HG03439 (cell line): Measurements from ENCODE around the gene FBF1.
"Not testable (repeated sequence)": the region's sequence is repeated elsewhere in the genome, so short reads cannot be mapped to it uniquely, and the experiment has no call there.

Experiments used
- ATAC-seq: cut with Tn5 transposase; IDR thresholded peaks from one replicate; pipeline ENCODE4 v1.9.1; 2021; ENCODE audit warnings: mild to moderate bottlenecking, moderate library complexity; ENCODE audit not compliant: unreplicated experiment

The FBF1 gene

DNA sequence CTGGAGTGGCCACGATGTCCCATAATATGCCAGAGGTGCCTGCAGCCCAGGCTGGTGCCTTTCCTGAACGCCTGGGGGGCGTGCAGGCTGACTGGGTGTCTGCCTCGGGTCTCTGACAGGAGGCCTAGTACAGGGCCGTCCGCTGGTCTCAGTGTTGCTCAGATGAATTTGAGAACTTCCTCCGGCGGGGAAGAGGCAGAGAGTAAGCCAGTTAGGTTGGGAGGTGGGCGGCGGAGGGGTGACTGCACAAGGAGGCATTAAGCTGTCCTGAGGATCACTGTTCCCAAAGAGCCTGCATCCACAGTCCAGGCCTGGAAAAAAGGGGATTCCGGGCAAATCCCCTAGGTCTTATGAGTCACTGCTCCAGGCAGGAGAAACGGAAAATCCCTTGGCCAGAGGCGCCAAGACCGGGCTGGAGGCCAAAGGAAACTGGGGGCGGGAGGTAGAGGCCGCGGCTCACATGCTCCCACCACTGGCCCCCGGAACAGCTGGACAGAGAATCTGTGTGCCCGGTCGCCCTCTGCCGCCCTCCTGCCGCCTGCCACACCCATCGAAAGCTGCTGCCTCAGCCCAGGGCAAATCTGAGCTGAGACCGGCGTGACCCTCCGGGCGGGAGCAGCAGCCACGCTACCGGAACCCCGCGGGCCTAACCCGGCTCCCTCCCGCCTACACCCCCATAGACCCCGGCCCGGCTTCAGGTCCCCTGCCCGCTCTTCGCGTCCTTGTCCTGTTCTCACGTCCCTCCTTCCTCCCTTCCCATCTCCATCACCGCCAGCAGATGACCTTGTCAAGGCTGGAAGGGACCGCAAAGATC is 63.7 kb downstream of the FBF1 start:
- no peak for ATAC-seq

DNA sequence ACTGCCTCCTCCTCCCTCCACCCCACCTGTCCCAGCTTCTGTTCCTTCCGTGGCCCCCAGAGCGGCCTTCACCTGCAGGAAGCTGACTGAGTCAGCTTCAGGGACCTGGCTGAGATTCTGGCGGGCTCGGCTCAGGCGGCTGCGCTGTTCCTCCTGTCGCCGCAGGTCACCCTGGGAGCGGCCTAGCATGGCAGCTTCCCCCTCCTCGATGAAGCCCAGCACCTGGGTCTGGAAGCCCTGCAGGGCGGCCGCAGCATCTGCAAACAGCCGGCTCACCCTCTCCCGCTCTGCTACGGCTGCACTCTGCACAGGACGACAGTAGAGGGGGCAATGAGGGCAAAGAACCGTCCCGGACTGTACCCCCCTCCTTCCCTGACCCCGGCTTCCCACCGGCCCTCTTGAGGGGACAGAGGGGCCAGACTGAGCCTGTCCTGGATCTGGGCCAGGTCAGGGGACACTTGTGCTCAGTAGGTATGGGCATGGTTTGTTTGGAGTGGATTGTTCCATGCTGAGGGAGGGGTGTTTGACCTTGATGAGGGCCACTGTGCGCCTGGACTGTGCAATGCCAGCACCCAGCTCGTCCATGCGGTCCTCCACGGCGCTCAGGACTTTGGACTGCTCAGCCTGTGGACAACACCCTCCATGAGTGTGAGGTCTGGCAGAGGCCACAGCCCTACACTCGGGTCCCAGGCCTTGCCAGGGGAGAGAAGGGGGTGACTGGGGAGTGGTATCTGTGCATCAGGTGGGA is 64.5 kb downstream of the FBF1 start:
- no peak for ATAC-seq

DNA sequence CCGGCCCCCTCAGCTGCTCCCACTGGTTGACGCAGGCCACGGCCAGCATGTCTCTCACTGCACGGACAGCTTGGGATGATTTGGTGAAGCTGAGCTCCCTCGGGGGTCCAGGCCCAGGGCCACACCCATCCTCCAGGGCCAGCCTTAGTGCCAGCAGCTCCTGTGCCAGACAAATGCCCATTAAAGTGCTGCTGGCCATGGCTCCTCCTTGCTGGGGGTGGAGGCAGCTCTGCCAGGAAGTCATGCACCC is 65.0 kb downstream of the FBF1 start:
- ATAC-seq, result no peak

DNA sequence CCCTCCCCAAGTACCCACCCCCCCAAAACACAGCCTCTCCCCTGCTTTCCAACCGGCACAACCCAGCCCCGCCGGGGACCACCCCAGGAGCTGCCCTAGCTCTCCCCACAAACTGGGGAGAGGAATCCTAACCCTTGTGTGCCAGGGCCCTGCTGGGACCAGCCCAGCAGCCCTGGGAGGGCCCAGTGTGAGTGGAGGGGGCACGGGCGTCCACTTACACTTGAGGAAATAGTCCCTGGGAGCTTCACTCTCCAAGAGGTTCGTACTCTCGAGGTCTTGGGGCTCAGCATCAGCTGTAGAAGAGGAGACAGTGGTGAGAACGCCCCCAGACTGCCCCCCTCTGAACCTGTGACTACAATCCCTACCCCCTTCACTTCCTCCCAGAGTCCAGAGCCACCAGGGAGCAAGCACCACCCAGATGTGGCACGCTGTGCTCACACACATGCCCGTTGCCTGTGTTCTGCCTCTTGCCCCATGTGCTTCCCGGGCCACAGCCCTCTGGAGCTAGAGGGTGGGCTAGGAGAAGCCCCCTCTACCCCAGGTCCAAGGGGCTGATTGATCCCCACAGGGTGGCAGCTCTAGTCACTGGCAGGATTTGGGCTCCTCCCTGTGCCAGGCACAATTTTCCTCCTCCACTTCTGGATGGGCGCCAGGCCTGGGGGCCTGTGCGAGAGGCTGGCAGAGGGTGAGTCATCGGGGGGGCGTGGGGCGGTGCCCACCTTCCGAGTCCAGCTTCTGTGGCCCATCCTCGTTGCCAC is 65.5 kb downstream of the FBF1 start:
- no peak for ATAC-seq

DNA sequence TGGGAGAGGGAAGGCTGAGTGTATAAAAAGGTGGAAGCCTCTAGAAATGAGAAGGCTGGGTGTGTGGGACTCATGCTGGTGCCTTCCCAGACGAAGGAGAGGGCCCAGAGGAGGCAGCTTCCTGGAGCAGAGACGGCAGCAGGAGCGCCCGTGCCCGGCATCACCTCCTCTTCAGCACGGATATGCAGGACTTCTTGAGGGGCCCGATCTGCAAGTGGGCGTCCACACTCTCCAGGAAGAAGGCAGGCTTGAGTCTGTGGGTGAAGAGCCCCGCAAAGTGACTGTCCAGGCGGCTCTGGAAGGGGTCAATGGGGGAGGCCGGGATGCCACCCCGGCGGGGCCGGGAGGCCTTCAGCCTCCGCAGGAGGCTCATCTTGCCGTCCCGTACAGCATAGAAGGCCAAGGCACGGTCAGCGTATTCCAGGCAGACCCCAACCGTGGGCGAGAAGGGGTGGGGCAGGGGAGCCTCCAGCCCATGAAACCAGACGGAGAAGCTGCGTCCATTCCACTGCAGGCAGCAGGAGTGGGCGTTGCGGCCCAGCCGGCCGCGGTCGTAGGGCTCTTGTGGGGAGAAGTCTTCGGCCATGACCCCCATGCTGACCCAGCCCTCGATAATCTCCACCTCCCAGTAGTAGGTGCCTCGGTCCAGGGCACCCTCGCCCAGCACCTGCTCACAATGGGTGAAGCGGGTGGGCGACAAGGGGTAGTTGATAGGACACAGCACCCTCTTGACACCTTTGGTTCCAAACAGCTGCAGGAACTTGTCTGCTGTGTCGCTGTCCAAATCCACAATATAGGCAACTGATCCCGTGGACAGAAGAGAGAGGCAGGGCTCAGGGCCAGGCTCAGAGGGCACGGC is 66.3 kb downstream of the FBF1 start:
- ATAC-seq, result no peak

DNA sequence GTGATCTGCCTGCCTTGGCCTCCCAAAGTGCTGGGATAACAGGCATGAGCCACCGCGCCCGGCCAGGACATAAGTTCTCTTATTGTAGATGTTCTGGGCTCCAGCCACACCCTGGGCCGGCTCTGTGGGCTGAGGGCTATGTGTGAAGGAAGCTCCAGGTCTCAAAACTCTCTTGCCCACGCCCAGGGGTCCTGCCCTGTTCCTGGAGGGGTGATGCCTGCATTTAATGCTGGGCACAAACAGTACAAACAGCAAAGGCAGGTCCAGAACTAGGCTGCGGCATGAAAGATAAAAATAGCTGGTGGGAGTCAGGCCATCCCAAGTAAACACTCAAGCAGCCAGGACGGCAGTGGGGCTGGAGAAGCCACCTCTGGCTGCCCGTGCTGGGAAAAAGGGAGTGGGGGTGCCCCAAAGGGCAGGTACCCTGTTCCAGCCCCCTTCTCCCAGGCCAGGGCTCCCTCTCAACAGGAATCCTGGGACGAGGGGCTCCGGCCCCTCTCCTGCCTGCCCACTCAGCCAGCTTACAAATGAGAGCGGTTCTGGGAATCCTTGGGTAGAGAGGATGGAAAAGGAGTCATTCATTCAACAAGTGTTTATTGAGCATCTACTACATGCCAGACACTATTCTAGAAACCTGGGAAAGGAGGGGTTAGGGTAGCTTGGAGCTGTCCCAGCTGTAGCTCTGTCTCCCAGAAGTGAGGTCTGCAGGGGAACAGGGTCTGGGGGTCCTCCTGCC is 67.1 kb downstream of the FBF1 start:
- no peak for ATAC-seq

DNA sequence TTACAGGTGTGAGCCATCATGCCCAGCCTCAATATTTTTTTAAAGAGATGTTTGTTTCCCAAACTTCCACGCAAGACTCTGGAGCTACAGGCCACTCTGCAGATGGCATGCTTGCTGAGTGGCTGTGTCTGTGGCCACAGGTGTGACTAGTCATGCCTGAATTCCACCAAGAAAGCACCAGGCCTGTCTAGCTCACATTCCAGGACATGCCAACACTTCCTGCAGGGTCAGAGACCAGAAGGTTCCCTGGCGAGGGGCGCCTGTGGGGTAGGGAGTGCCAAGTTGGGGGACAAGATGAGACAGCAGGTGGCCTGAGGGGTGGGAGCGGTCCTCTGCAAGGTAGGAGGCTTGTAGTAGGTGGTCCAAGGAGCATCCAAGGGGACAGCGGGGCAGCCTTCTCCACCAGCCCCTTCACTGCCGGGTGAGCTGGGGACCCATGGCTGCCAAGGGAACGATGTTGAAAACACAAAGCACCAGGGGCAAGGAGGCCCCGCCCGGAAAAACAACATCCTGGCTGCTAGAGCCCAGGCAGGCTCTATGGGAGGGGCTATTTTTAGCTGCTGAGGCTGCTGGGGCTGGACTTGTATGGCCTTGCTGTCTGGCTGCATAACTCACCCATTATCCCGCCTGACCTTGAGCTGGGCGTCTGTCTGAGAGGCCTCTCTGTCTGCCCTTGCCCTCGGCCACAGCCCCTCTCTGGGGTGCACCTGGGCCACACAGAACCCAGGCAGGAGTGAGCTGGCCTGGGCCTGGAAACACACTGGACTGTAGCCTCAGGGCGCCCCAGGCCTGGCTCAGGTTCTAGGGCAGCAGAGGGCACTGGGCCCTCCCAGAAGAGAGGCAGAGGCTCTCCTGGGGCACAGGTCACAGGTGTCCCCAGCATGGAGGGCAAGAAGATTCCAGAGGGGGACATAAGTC is 68.1 kb downstream of the FBF1 start:
- no peak for ATAC-seq

DNA sequence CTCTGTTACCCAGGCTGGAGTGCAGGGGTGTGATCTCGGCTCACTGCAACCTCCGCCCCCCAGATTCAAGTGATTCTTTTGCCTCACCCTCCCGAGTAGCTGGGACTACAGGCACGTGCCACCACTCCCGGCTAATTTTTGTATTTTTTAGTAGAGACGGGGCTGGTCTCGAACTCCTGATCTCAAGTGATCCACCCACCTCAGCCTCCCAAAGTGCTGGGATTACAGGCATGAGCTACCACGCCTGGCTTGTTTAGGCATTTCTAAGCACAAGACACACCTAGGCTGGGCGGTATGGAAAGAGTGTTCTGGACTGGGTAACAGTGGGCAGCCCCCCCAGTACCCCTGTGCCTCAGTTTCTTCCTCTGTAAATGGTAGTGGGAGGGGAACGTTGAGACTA is 70.6 kb downstream of the FBF1 start:
- ATAC-seq, result not testable (repeated sequence)

DNA sequence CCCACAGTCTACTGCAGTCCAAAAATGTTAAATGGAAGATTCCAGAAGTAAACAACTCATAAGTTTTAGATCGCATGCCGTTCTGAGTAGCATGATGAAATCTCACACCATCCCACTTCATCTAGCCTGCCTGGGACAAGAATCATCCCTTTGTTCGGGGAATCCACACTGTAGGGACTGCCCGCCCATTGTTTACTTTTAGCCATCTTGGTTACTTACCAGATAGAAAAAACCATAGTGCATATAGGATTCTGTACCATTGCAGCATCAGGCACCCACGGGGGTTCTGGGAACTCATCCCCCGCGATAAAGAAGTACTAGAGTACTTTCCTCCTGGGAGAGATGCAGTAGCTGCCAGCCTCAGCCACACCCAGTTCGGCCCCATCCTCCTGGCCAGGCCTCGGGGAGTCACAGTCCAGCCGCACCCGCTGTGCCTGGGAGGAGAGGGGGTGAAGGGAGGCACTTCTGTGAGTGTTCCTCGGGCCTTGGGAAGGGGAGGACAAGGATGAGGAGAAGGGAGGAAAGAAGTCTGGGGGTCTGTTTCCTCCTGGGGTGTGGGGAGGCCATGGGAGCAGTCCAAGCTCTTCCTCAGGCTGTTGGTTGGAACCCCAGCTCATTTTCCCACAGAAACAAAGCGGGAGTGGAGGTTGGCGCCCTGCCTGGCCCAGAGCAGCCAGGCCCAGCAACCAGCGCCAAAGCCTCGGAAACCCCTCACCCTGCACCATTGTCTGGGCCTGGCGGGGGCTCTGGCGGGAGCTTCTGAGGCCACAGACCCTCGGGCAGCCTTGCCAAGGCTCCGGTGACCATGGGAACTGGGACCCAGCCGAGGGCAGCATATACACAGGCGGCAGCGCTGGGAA is 71.3 kb downstream of the FBF1 start:
- no peak for ATAC-seq

DNA sequence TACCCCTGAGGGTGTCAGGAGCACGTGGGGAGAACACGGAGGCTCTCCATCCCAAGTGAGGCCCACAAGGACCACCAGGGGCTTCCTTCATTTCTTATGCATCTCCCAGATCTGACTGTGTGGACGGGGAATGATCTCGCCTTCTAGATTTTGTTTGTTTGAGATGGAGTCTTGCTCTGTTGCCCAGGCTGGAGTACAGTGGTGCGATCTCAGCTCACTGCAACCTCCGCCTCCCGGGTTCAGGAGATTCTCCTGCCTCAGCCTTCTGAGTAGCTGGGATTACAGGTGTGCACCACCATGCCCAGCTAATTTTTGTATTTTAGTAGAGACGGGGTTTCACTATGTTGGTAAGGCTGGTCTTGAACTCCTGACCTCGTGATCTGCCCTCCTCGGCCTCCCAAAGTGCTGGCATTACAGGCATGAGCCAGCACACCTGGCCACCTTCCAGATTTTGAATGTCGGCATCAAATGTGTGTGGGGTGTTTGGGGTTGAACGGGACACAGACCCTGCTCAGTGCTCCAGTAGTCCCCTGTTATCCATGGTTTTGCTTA is 72.0 kb downstream of the FBF1 start:
- not testable (repeated sequence) for ATAC-seq

DNA sequence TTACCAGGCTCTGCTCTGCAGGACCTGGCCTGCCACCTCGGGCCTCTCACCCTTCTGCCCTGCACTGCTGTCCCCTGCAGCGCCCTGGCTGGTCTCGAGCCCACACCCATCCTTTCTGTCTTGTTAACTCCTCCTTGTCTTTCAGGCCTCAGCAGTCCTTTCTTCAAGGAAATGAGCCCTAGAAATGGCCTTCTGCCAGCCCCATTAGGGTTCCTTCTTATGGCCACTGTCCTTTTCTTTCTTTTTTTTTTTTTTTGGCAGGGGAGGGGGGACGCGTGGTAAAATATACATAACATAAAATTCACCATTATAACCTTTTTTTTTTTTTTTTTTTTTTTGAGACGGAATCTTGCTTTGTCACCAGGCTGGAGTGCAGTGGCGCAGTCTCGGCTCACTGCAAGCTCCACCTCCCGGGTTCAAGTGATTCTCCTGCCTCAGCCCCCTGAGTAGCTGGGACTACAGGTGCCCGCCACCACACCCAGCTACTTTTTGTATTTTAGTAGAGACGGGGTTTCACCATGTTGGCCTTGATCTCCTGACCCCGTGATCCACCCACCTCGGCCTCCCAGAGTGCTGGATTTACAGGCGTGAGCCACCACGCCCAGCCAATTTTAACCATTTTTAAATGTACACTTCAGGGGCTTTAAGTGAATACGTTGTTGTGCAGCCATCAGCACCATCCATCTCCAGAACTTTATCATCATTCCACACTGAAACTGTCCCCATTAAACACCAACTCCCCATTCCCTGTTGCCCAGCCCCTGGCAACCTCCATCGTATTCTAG is 75.2 kb downstream of the FBF1 start:
- ATAC-seq, result not testable (repeated sequence)

DNA sequence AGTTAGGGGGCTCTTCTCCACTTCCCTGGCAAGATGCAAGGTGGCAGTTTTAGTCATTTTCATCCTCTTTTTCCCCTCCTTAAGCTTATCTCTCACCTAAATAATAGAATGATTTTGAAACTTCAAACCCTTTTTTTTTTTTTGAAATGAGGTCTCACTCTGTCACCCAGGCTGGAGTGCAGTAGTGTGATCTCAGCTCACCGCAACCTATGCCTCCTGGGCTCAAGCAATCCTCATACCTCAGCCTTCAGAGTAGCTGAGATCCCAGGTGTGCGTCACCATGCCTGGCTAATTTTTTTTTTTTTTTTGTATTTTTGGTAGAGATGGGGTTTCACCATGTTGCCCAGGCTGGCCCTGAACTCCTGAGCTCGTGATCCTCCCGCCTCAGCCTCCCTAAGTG is 76.0 kb downstream of the FBF1 start:
- peak; percentile 9 for ATAC-seq

DNA sequence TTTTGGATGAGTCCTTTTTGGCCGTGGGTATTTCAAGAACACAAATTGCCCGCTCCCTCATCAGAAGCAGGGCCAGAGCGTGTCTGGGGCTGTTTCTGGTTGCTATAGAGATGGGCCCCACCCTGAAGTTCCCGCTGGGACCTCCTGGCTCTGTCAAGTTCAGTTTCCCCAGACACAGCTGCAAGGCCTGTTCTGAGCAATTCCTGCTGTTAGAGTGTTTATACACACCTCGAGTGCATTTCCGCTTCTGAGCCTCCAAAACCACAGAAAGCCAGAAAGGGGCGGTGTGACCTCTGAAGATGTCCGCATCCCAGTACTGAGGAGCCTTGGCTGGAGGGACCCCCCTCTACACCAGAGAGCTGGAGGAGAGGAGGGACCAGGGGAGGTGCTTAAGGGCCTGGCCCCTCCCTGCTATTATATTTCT is 76.4 kb downstream of the FBF1 start:
- peak; percentile 60 for ATAC-seq

DNA sequence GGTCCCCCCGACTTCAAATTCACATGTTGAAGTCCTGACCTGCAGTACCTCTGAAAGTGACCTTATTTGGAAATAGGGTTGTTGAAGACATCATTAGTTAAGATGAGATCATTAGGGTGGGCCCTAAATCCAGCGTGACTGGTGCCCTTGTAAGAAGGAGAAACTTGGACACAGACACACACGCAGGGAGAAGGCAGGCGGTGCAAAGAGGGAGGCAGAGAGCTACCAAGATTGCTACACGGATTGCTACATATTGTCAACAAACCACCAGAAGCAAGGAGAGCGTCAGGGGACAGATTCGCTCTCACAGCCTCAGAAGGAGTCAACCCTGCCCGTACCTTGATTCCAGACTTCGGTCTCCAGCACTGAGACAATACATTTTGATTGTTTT is 78.9 kb downstream of the FBF1 start:
- ATAC-seq, result no peak
